Body of pancreas (tissue), 4 donors: ENCODE measurements around the gene LCN15. TPM values are rescaled to one million over a fixed set of nuclear protein-coding genes. Genes with fewer than 3 reads are reported as not detected.

ENCODE experiments used
- ATAC-seq: fragments of 150-250 bp; one replicate; pipeline ENCODE4 v1.9.1; 2016
- DNase-seq, 4 donors: peaks; one replicate each; pipeline ENCODE4 v3.0.0-alpha.2; 2019
- H3K27ac ChIP-seq, 4 donors: fragments of 200-600 bp; sonication (generic); 1 replicate in 3 of 4; 2 replicates in 1 of 4; pipeline versions ENCODE4 v1.5.1 to v1.6.1; 2016 to 2019; ENCODE audit warnings: mild to moderate bottlenecking in 1 of 4, mixed read lengths in 1 of 4, moderate library complexity in 1 of 4
- H3K27me3 ChIP-seq, 2 donors: fragments of 200-600 bp; sonication (generic); one replicate each; pipeline ENCODE4 v1.6.0; 2016; ENCODE audit warnings: mild to moderate bottlenecking in 1 of 2
- H3K36me3 ChIP-seq, 2 donors: fragments of 200-600 bp; sonication (generic); replicated peaks in 1 of 2; 2 replicates each; pipeline ENCODE4 v1.5.1; 2016; ENCODE audit warnings: low read depth in 2 of 2; ENCODE audit not compliant: insufficient read depth in 1 of 2
- H3K4me1 ChIP-seq: fragments of 200-600 bp; sonication (generic); one replicate; pipeline ENCODE4 v1.6.0; 2016
- H3K4me3 ChIP-seq, 2 donors: fragments of 200-600 bp; sonication (generic); 1 replicate in 1 of 2; 2 replicates in 1 of 2; pipeline ENCODE4 v1.5.1; 2016 to 2019
- H3K9me3 ChIP-seq, 3 donors: fragments of 200-600 bp; sonication (generic); 1 replicate in 2 of 3; 2 replicates in 1 of 3; pipeline ENCODE4 v1.5.1; 2016
- CTCF ChIP-seq, 7 experiments: fragments of 450-650 bp in 4 of 7; fragments of 200-600 bp in 3 of 7; sonication (generic) in 3 of 7; IDR thresholded peaks; one replicate each; pipeline ENCODE4 v1.5.1; 2016 to 2019; ENCODE audit warnings: antibody characterized with exemption in 7 of 7
- POLR2A ChIP-seq, 3 donors: fragments of 450-650 bp; IDR thresholded peaks; one replicate each; pipeline ENCODE4 v1.6.1; 2016; ENCODE audit warnings: antibody characterized with exemption in 3 of 3, mild to moderate bottlenecking in 2 of 3
- WGBS, 2 donors: methylation state at CpG; one replicate each; pipeline ENCODE4 v1.1.5; 2017; 5-methylcytosine and 5-hydroxymethylcytosine counted together
- intact Hi-C: fragments of 100-400 bp; cut with DNase I; formaldehyde crosslinking; loops from one replicate; pipeline ENCODE4 v1.15.1; 2023
- total RNA-seq, 2 donors: library from RNA; depleted of rRNA; stranded (reverse); fragments of >200 nt; gene quantifications; one replicate each; pipeline ENCODE4 v1.1.0, GENCODE V29; 2016

Gene LCN15
- total RNA-seq, 2 donors from 2014 or later = not detected

GRCh38 chr9:136759436-136760325, 4.6 kb downstream of the LCN15 start:
- ATAC-seq (no peak), DNase-seq (no peak)
- Histone ChIP-seq H3K4me1 (no peaks in the 10 kb centered on the region), H3K9me3 (peaks cover 0 to 6% (median 0%) of the 10 kb centered on the region in 3 donors), H3K4me3 (no peak overlapping the region), H3K27ac (no peak overlapping the region), H3K27me3 (no peaks in the 10 kb centered on the region), H3K36me3 (no peaks in the 10 kb centered on the region)
- no peak for TF ChIP-seq POLR2A (IDR thresholded peaks at IDR 0.05)
- no peak for TF ChIP-seq CTCF (IDR thresholded peaks at IDR 0.05)
- intact Hi-C loops = no loop called here
- 73 to 75% methylated on average over 18 to 27 of the region's 27 CpGs for WGBS, 2 donors

- Histone ChIP-seq H3K27ac (no peak overlapping the region), H3K4me1 (no peaks in the 10 kb centered on the region), H3K4me3 (no peak overlapping the region), H3K9me3 (peaks cover 0 to 6% (median 0%) of the 10 kb centered on the region in 3 donors), H3K36me3 (no peaks in the 10 kb centered on the region), H3K27me3 (no peaks in the 10 kb centered on the region)
- ATAC-seq (no peak), DNase-seq (no peak)
- intact Hi-C loops = no loop called here
- no peak for TF ChIP-seq CTCF (IDR thresholded peaks at IDR 0.05)
- TF ChIP-seq POLR2A (IDR thresholded peaks at IDR 0.05) = no peak
- WGBS, 2 donors = 65% methylated on average over 7 of the region's 9 CpGs; no CpG with 5 or more reads in 1 of the 2 donors
Measured at GRCh38 chr9:136759001-136759400, 5.3 kb downstream of the LCN15 start.

GRCh38 chr9:136757751-136758140, 6.6 kb downstream of the LCN15 start:
- H3K4me3 ChIP-seq = no peak overlapping the region
- no peaks in the 10 kb centered on the region for H3K4me1 ChIP-seq
- intact Hi-C loops = no loop called here
- peaks cover 0 to 6% (median 0%) of the 10 kb centered on the region in 3 donors for H3K9me3 ChIP-seq
- no peaks in the 10 kb centered on the region for H3K36me3 ChIP-seq
- 82 to 95% methylated on average over 4 to 12 of the region's 20 CpGs for WGBS, 2 donors
- ATAC-seq (no peak), DNase-seq (no peak)
- H3K27me3 ChIP-seq = no peaks in the 10 kb centered on the region
- TF ChIP-seq CTCF (IDR thresholded peaks at IDR 0.05) (no peak), POLR2A (IDR thresholded peaks at IDR 0.05) (no peak)
- no peak overlapping the region for H3K27ac ChIP-seq

GRCh38 chr9:136757328-136757727, 7.0 kb downstream of the LCN15 start:
- no peak overlapping the region for H3K27ac ChIP-seq
- no peak for DNase-seq
- no peak for ATAC-seq
- WGBS, 2 donors = 88 to 89% methylated on average over 10 to 19 of the region's 20 CpGs
- intact Hi-C loops = no loop called here
- no peak overlapping the region for H3K4me3 ChIP-seq
- peaks cover 0 to 6% (median 0%) of the 10 kb centered on the region in 3 donors for H3K9me3 ChIP-seq
- H3K27me3 ChIP-seq = no peaks in the 10 kb centered on the region
- TF ChIP-seq CTCF (IDR thresholded peaks at IDR 0.05) (no peak), POLR2A (IDR thresholded peaks at IDR 0.05) (no peak)
- no peaks in the 10 kb centered on the region for H3K36me3 ChIP-seq
- no peaks in the 10 kb centered on the region for H3K4me1 ChIP-seq
